Small intestine (tissue), 7 donors: Measurements from ENCODE around the gene CLDN11. TPM values are rescaled to one million over a fixed set of nuclear protein-coding genes. Genes with fewer than 3 reads are reported as not detected.

Source experiments
- DNase-seq, 2 donors: peaks; one replicate each; pipeline versions ENCODE4 v3.0.0 to v3.0.0-alpha.2; 2013
- FAIRE-seq: peaks from 2 replicates; lab custom pipeline; 2012; peaks lifted over from hg19 to GRCh38; lab: Jason Lieb, UNC
- H3K27ac ChIP-seq, 3 donors: one replicate each; pipeline ENCODE4 v1.5.1; 2013; ENCODE audit warnings: low read length in 2 of 3, mild to moderate bottlenecking in 2 of 3, control low read depth in 1 of 3, inconsistent platforms in 1 of 3, low read depth in 1 of 3, moderate library complexity in 1 of 3
- H3K27me3 ChIP-seq, 3 donors: one replicate each; pipeline ENCODE4 v1.6.1; 2013; ENCODE audit warnings: low read length in 3 of 3, inconsistent platforms in 1 of 3; ENCODE audit not compliant: control insufficient read depth in 3 of 3, insufficient read depth in 3 of 3
- H3K36me3 ChIP-seq, 3 donors: one replicate each; pipeline ENCODE4 v1.6.1; 2013; ENCODE audit warnings: low read length in 3 of 3, inconsistent platforms in 1 of 3, low read depth in 1 of 3, mild to moderate bottlenecking in 1 of 3, moderate library complexity in 1 of 3; ENCODE audit not compliant: control insufficient read depth in 3 of 3, insufficient read depth in 2 of 3
- H3K4me1 ChIP-seq, 3 donors: one replicate each; pipeline ENCODE4 v1.6.1; 2013; ENCODE audit warnings: low read length in 2 of 3, inconsistent platforms in 1 of 3, low read depth in 1 of 3, mild to moderate bottlenecking in 1 of 3, moderate library complexity in 1 of 3; ENCODE audit not compliant: control insufficient read depth in 3 of 3, insufficient read depth in 2 of 3
- H3K4me3 ChIP-seq, 3 donors: one replicate each; pipeline ENCODE4 v1.5.1; 2013; ENCODE audit warnings: low read length in 3 of 3, control low read depth in 1 of 3, inconsistent platforms in 1 of 3, low read depth in 1 of 3, mild to moderate bottlenecking in 1 of 3, moderate library complexity in 1 of 3
- H3K9me3 ChIP-seq, 2 donors: one replicate each; pipeline ENCODE4 v1.6.1; 2013; ENCODE audit warnings: low read depth in 1 of 2, low read length in 1 of 2; ENCODE audit not compliant: control insufficient read depth in 2 of 2, insufficient read depth in 1 of 2
- WGBS, 3 donors: extraction: QIAGEN DNeasy Blood & Tissue Kit; methylation state at CpG; one replicate each; pipeline ENCODE4 v1.1.7; 2013; 5-methylcytosine and 5-hydroxymethylcytosine counted together
- polyA plus RNA-seq, 4 donors: library from polyadenylated mRNA; stranded (reverse) in 3 of 4; unstranded in 1 of 4; fragments of 200-250 nt in 3 of 4; fragments of 120-200 nt in 1 of 4; gene quantifications; one replicate each; pipeline versions ENCODE4 v1.2.1 to v1.2.3, GENCODE V29; 2013
- donor health status: healthy with polysubstance abuse.
- donor health status: control.
- donor health status: control.
- donor health status: Bipolar disorder and iron deficiency.
- donor health status: healthy.

The CLDN11 gene
- polyA plus RNA-seq, 4 donors = 0.45 to 6.5 (median 0.52) TPM

- FAIRE-seq (no peak), DNase-seq (no peak)
- H3K4me1 ChIP-seq = no peaks in the 10 kb centered on the region
- H3K27ac ChIP-seq = no peak overlapping the region
- no peak overlapping the region for H3K4me3 ChIP-seq
- no peaks in the 10 kb centered on the region for H3K27me3 ChIP-seq
- no peaks in the 10 kb centered on the region for H3K9me3 ChIP-seq
- no peaks in the 10 kb centered on the region for H3K36me3 ChIP-seq
These were observed 13.6 kb upstream of the CLDN11 start for GRCh38 chr3:170405101-170405500.

- 41 to 62% (median 47%) methylated on average over 4 of the region's 4 CpGs for WGBS, 3 donors
- Histone ChIP-seq H3K36me3 (no peaks in the 10 kb centered on the region), H3K9me3 (no peaks in the 10 kb centered on the region), H3K4me1 (no peaks in the 10 kb centered on the region), H3K4me3 (no peak overlapping the region), H3K27ac (no peak overlapping the region), H3K27me3 (no peaks in the 10 kb centered on the region)
- FAIRE-seq (no peak), DNase-seq (peak; percentile 46 to 54)
These were observed 8.1 kb upstream of the CLDN11 start for GRCh38 chr3:170410428-170411029.

DNA sequence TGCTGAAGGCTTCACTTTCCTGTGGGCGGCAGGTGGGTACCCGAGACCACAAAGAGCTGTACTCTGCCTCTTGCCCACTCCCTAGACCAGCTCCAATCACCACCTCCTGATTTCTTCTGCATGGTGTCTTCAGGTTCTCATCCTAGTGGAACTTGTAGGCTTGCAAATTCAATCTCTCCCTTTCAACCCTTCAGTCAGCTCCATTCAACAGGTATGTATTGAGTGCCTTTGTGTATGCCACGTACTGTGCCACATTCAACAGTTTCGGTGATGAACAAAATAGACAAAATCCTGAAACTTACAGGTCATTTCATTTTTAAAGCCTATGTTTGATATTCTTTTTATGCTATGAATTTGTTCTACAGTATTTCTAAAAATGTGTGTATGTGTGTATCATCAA lies 5.4 kb upstream of the CLDN11 start:
- Histone ChIP-seq H3K9me3 (no peaks in the 10 kb centered on the region), H3K27me3 (peaks cover 0 to 5% (median 0%) of the 10 kb centered on the region in 3 donors), H3K4me3 (no peak overlapping the region), H3K4me1 (peaks cover 0 to 3% (median 0%) of the 10 kb centered on the region in 3 donors), H3K36me3 (no peaks in the 10 kb centered on the region), H3K27ac (no peak overlapping the region)
- FAIRE-seq = no peak
- WGBS, 3 donors = 90 to 95% (median 95%) methylated on average over 4 of the region's 4 CpGs
- no peak for DNase-seq

DNA sequence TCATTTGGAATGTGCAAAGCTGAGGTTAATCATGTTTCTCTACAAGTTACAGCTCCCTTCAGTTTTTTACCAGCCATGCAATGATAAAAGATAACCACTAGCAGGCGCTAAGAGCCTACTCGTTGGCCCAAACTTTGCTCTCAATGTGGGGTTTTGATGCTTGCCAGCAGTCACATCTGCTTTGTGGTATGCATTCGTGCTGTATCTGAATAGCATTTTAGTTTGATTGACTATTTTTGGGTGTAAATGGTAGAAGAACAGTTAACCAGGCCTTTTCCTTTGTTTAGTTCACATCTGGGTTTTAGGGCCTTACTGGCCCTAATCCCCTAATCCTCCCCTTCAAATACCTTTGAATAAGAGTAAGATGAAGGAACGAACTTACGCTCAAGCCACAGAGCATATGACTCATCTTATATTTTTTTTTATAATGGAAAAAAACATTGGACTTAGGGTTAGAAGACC lies 4.4 kb upstream of the CLDN11 start:
- H3K36me3 ChIP-seq = no peaks in the 10 kb centered on the region
- H3K4me3 ChIP-seq = no peak overlapping the region
- peaks cover 5 to 13% (median 7%) of the 10 kb centered on the region in 3 donors for H3K27me3 ChIP-seq
- no peak overlapping the region for H3K27ac ChIP-seq
- no peak for FAIRE-seq
- DNase-seq = peak; percentile 71 to 73
- peaks cover 0 to 7% (median 7%) of the 10 kb centered on the region in 3 donors for H3K4me1 ChIP-seq
- WGBS, 3 donors = 33 to 37% (median 34%) methylated on average over 5 of the region's 5 CpGs
- H3K9me3 ChIP-seq = no peaks in the 10 kb centered on the region

GRCh38 chr3:170417090-170417489 lies 1.6 kb upstream of the CLDN11 start:
- no peak overlapping the region for H3K4me3 ChIP-seq
- FAIRE-seq (no peak), DNase-seq (peak; percentile 25 to 28)
- 24 to 59% (median 29%) methylated on average over 1 of the region's 1 CpG for WGBS, 3 donors
- no peak overlapping the region for H3K27ac ChIP-seq
- no peaks in the 10 kb centered on the region for H3K9me3 ChIP-seq
- peaks cover 0 to 12% (median 7%) of the 10 kb centered on the region in 3 donors for H3K4me1 ChIP-seq
- no peaks in the 10 kb centered on the region for H3K36me3 ChIP-seq
- peaks cover 7 to 28% (median 9%) of the 10 kb centered on the region in 3 donors for H3K27me3 ChIP-seq

DNA sequence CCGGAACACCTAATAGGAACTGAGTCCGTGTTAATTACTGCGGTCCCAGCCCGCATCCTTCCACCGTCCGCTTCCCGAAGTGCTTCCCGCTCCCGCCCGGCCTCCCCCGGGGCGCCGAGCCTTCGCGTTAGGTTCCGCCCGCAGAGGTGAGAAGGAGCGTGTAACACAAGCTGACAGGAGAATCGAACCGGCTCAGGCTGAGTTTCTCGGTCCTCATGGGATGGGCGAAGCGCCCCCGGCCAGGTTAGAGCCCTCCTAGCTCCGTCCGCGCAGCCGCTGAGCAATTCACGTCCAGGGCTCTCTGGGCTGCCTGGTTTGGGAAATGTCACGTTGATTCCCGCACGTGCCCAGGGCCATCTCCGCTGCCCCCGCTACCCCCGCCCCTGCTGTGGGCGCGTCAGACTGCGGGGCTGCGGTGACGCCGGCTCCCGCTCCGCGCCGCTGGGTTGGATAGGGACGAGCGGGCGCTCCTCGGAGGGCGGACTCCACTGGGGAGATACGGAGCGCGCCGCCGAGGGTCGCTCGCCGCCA lies 954 bp downstream of the CLDN11 start:
- H3K9me3 ChIP-seq = no peaks in the 10 kb centered on the region
- H3K4me3 ChIP-seq = peak overlapping the region in 2 of 3 donors; percentile 9 to 40
- no peaks in the 10 kb centered on the region for H3K36me3 ChIP-seq
- H3K27me3 ChIP-seq = peaks cover 7 to 30% (median 9%) of the 10 kb centered on the region in 3 donors
- DNase-seq = peak in 1 of 2 donors; percentile 54
- no peak for FAIRE-seq
- 5 to 8% (median 5%) methylated on average over 58 of the region's 58 CpGs for WGBS, 3 donors
- H3K4me1 ChIP-seq = peaks cover 0 to 12% (median 7%) of the 10 kb centered on the region in 3 donors
- no peak overlapping the region for H3K27ac ChIP-seq

GRCh38 chr3:170420307-170420821 lies 1.7 kb downstream of the CLDN11 start:
- 49 to 53% (median 53%) methylated on average over 17 of the region's 17 CpGs for WGBS, 3 donors
- H3K27ac ChIP-seq = no peak overlapping the region
- DNase-seq (peak in 1 of 2 donors; percentile 28), FAIRE-seq (no peak)
- H3K4me3 ChIP-seq = peak overlapping the region in 1 of 3 donors; percentile 13
- H3K9me3 ChIP-seq = no peaks in the 10 kb centered on the region
- no peaks in the 10 kb centered on the region for H3K36me3 ChIP-seq
- peaks cover 0 to 12% (median 7%) of the 10 kb centered on the region in 3 donors for H3K4me1 ChIP-seq
- peaks cover 7 to 30% (median 9%) of the 10 kb centered on the region in 3 donors for H3K27me3 ChIP-seq

DNA sequence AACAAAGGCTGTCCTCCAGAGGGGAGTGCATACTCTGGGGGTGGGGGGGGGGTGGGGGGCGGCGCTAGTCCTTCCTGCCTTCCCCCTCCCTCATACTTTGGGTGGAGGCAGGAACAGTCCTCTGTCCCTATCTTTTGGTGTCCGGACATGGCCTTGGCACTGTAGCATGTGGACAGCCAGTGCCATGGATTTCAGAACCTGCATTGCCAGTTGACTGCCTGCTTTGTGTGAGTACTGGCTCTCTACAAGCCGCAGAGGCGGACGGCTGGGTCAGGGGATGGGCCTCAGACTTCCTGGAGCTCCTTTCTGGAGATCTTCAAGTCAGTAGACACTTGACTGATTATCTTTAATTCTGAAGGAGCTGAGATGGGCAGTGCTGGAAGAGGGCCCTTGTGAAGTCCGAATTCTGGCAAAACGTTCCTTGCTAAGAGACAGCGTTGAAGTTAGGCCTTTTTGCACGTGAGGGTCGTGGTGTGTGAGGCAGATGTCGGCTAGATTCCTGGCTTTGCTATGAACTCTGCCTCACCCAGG lies 2.5 kb downstream of the CLDN11 start:
- Histone ChIP-seq H3K27ac (no peak overlapping the region), H3K4me3 (no peak overlapping the region), H3K27me3 (peaks cover 7 to 30% (median 9%) of the 10 kb centered on the region in 3 donors), H3K4me1 (peaks cover 0 to 12% (median 7%) of the 10 kb centered on the region in 3 donors), H3K36me3 (no peaks in the 10 kb centered on the region), H3K9me3 (no peaks in the 10 kb centered on the region)
- DNase-seq = no peak
- FAIRE-seq = no peak
- WGBS, 3 donors = 67 to 87% (median 83%) methylated on average over 12 of the region's 12 CpGs
